GM21390 (cell line): Measurements from ENCODE around the gene NAV1.

Source experiments
- ATAC-seq: cut with Tn5 transposase; IDR thresholded peaks from one replicate; pipeline ENCODE4 v1.9.1; 2021; ENCODE audit not compliant: unreplicated experiment

The NAV1 gene

DNA sequence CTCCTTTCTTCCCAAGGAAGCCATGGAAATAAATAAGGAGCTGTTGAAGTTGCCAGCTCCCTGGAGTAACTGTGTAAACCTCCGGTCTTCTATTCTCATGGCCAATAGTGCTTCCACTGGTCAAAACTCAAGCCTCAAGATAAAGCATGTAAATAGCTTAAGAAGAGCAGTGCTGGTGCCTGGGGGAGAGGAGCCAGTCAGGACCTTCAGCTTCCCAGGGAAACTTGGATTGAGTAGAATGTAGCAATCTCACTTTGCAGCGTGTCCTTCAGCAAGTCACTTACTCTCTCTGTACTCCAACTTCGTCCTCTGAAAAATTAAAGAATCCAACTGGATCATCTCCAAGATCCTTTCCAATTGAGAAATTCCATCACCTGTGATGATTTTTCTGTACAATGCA is 44.7 kb downstream of the NAV1 start:
- no peak for ATAC-seq

DNA sequence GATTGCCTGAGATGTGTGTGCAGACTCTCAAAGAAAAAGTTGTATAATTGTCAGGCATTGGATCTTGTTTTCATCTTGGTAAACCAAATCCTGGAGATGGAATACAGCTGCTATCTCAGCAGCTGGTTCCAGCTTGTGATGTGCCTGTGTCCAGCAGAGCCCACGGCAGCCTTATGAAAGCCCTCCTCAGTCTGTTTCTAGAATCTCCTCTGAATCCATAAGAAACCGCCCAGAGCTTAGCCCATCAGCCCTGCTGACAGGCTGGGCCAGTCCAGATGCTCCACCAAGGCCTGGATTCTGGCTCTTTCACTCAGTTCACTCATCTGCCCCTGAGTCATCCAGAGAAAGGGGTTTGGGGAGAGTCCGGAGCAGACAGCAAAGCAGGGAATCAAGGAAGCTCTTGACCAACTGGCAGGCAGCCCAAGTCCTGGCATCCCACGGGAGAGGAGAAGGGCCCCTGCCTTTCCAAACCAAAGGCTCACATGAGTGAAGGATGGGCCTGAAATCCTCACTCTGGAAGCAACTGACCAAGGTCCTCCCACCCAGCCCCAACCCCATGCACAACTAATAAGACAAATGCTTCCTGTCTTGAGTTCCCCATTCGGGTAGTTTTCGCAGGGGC is 45.7 kb downstream of the NAV1 start:
- ATAC-seq, result no peak

DNA sequence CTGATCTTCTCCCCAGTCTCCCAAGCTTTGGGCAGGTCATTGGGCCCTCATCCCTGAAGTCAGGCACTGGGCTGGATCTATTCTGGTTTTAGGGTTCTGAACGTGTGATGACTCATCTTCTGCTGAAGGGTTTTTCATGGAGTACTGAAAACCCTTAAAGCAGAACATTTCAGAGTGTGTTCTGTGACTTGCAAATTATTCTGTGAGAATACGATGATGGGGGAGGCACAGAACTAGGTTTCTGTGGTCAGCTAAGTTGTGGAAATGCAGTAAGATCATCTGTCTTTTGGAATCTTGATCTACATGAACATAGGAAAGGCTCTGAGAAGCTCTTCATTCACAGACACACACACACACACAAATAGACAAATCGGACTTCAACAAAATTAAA is 46.2 kb downstream of the NAV1 start:
- no peak for ATAC-seq

DNA sequence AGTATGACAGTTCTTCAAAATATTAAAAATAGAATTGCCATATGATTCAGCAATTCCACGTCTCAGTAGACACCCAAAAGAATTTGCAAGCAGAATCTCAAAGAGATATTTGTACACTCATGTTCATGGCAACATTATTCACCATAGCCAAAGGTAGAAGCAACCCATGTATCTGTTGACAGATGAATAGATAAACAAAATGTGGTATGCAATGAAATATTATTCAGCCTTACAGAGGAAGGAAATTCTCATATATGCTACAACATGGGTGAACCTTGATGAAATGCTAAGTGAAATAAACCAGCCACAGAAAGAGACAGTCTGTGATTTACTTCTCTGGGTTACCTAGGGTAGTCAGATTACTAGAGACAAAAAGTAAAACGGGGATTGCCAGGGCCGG is 47.0 kb downstream of the NAV1 start:
- ATAC-seq, result no peak

DNA sequence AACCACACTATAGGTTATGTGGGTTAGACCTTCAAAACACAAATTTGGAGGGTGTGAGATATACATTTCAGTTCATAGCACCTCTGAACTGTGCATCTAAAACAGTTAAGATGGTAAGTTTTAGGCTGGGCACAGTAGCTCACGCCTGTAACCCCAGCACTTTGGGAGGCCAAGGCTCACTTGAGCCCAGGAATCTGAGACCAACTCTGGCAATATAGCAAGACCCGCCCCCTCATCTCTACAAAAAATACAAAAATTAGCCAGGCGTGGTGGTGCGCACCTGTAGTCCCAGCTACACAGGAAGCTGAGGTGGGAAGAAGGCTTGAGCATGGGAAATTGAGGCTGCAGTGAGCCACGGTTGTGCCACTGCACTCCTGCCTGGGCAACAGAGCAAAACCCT is 47.9 kb downstream of the NAV1 start:
- no peak for ATAC-seq

DNA sequence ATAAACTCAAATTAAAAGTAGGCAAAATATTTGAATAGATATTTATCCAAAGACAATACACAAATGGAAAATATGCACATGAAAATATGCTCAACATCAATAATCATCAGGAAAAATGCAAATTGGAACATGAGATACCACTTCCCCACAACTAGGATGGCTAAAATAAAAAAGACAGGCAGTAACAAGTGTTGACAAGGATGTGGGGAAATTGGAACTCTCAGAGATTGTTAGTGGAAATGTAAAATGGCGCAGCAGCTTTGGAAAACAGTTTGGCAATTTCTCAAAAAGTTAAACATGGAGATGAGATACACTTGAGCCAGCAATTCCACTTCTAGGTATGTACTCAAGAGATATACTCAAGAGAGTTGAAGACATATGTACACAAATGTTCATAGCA is 48.8 kb downstream of the NAV1 start:
- ATAC-seq, result no peak
